GM21825 (cell line): Measurements from ENCODE around the gene RHEBL1.

ENCODE experiments used
- ATAC-seq: cut with Tn5 transposase; IDR thresholded peaks from one replicate; pipeline ENCODE4 v1.9.1; 2021; ENCODE audit warnings: mild to moderate bottlenecking, moderate library complexity; ENCODE audit not compliant: unreplicated experiment

RHEBL1 gene

GRCh38 chr12:49038291-49038955 lies 31.4 kb downstream of the RHEBL1 start:
- no peak for ATAC-seq

- ATAC-seq: no peak
Measured at GRCh38 chr12:49037947-49038237, 31.9 kb downstream of the RHEBL1 start.

GRCh38 chr12:49037111-49037946 lies 32.5 kb downstream of the RHEBL1 start:
- no peak for ATAC-seq

GRCh38 chr12:49036029-49036428 lies 33.8 kb downstream of the RHEBL1 start:
- ATAC-seq: no peak

GRCh38 chr12:49034286-49034622 lies 35.5 kb downstream of the RHEBL1 start:
- no peak for ATAC-seq

- no peak for ATAC-seq
Measured at GRCh38 chr12:49033611-49034285, 36.0 kb downstream of the RHEBL1 start.

GRCh38 chr12:49032679-49033447 lies 36.9 kb downstream of the RHEBL1 start:
- ATAC-seq: no peak

- no peak for ATAC-seq
Measured at GRCh38 chr12:49032276-49032675, 37.5 kb downstream of the RHEBL1 start.

- ATAC-seq: no peak
Measured at GRCh38 chr12:49031573-49032161, 38.1 kb downstream of the RHEBL1 start.

GRCh38 chr12:49030714-49031572 lies 38.8 kb downstream of the RHEBL1 start:
- no peak for ATAC-seq

- no peak for ATAC-seq
Measured at GRCh38 chr12:49030119-49030518, 39.7 kb downstream of the RHEBL1 start.

- no peak for ATAC-seq
Measured at GRCh38 chr12:49028666-49029275, 41.0 kb downstream of the RHEBL1 start.

- no peak for ATAC-seq
Measured at GRCh38 chr12:49027846-49028555, 41.8 kb downstream of the RHEBL1 start.

- ATAC-seq: no peak
Measured at GRCh38 chr12:49026678-49027480, 42.9 kb downstream of the RHEBL1 start.

- ATAC-seq: no peak
Measured at GRCh38 chr12:49026101-49026500, 43.7 kb downstream of the RHEBL1 start.

- no peak for ATAC-seq
Measured at GRCh38 chr12:49025463-49025862, 44.3 kb downstream of the RHEBL1 start.

GRCh38 chr12:49024543-49024942 lies 45.2 kb downstream of the RHEBL1 start:
- ATAC-seq: no peak

GRCh38 chr12:49023812-49024211 lies 46.0 kb downstream of the RHEBL1 start:
- no peak for ATAC-seq
